HG03342 (cell line): ENCODE data around the gene C3orf22.
"Not testable (repeated sequence)": the region's sequence is repeated elsewhere in the genome, so short reads cannot be mapped to it uniquely, and the experiment has no call there.

Source experiments
- ATAC-seq: cut with Tn5 transposase; IDR thresholded peaks from one replicate; pipeline ENCODE4 v1.9.1; 2021; ENCODE audit warnings: mild to moderate bottlenecking, moderate library complexity; ENCODE audit not compliant: unreplicated experiment

Gene C3orf22, protein sequence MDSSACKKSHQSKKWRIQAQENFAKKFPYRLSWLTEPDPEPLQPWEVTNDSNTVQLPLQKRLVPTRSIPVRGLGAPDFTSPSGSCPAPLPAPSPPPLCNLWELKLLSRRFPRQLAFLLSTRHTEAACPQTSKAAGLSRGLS

DNA sequence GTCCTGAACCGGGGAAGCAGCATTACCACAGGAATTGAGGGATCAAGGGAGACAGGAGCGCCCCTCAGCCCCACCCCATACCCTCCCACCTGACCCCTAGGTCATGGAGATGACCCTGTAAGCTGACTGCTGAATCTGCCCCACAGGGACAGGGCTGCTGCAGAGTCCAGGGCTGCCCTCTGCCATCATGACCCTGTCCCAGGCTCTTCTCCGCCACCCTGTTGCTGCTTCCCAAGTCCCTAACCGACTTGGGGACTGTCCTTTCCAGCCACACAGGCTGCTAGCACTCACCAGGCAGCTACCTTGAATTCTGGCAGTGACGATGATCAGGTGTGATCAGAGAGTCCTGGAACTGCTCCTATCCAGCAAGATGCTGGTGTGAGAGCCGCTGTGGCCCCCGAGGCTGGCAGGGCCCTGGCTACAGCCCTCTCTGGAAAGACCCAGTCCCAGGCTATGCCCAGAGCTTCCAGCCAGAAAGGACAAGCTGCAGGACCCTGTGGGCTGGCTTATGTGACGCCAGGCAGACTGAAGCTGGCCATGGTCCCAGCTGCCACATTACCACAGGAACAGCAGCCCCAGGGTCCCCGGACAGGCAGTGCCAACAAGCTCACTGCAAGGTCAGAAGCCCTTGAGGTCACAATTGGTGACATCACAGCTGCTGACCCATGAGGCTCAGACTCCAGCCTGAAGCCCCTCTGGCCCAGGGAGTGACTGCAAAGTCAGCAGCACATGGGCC, at the start of gene C3orf22:
C3orf22 (minus strand) TSS at position 597 of the 736 bp plus-strand sequence. CDS start 5,542 bp downstream, outside the sequence.
- ATAC-seq: no peak

DNA sequence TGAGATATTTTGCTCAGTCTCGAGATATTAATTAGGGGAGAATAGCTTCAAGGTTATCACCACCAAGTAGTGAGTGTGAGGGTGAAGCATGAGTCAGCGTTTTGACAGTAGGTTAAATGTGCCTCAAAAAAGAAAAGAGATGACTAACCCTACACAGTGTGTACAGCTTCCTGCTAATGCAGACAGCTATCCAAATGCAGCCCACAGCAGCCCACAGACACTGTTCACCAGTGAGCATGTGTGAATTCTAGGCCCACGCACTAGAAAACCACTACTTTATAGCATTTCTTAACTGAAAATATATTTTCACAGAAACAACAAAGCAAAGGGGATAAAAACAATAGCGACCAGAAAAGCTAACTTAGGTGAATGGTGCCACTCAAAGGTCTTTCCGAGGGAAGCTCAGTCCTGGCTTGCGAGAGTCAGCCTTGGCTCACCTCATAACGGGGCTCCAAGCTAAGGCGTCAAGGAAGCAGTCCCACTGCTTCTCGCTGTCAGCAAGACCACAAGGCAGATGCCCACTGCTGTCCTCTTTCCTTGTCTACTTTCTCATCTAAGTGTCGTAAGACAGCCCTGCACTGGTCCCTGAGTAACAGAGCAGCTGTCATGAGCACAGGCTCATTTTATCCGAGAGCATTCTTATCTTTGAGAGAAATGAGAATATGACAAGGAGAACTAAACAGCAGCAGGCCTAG, 48.6 kb upstream of the C3orf22 start:
- no peak for ATAC-seq

DNA sequence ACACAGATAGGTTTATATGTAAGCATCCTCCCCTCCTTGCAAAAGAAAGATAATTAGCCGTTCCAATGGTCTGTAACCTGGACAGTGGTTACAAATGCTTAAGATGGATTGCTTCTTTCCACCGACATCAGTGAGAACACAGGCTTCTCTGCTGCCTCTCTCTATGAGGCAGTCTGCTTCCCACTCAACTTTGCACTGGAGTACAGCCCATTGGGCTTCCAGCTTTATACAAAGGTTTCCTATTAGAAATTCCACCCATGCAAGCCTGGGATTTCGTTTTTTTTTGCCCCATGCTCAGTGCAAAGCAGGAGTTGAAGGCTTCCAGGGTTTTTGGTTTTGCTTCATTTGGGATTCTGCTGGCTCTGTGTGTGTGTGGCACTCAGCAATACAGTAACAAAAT, 47.3 kb upstream of the C3orf22 start:
- no peak for ATAC-seq

DNA sequence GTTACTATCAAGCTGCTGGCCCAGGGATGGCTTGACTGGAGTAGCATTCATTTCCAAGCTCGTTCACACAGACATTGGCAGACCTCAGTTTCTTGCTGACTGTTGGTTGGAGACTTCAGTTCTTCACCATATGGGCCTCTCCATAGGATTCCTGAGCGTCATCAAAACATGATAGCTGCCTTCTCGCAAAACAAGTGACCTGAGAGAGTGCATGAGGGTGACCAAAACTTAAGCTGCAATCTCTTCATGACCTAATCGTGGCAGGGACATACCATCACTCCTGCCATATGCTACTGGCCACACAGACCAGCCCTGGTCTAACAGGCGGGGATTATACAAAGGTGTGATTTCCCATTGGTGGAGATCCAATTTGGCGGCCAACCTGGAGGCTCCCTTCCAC, 46.0 kb upstream of the C3orf22 start:
- no peak for ATAC-seq

DNA sequence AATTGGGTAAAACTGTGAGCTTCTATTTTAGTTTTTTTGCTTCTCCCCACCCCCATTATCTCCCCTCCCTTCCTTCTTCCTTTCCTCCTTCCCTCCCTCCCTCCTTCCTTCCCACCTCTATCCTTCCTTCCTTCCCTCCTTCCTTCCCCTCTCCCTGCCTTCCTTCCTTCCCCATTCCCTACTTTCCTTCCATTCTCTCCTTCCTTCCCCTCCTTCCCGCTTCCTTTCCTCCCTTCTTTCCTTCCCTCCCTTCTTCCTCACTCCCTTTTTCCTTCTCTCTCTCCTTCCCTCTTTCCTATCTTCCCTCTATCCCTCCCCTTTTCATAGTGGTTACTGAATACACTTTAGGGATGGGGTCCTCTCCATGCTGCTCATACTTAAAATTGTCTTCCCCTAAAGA, 40.4 kb upstream of the C3orf22 start:
- no peak for ATAC-seq

DNA sequence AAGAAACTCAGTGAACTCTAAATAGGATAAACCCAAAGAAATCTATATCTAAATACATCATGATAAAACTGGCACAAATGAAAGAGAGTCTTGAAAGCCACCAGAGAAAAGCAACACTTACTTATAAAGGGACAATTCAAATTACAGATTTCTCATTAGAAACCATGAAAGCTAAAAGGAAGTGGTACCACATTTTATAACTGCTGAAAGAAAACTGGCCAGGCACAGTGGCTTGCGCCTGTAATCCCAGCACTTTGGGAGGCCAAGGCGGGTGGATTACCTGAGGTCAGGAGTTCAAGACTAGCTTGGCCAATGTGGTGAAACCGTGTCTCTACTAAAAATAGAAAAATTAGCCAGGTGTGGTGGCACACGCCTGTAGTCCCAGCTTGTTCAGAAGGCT, 36.7 kb upstream of the C3orf22 start:
- ATAC-seq: not testable (repeated sequence)

DNA sequence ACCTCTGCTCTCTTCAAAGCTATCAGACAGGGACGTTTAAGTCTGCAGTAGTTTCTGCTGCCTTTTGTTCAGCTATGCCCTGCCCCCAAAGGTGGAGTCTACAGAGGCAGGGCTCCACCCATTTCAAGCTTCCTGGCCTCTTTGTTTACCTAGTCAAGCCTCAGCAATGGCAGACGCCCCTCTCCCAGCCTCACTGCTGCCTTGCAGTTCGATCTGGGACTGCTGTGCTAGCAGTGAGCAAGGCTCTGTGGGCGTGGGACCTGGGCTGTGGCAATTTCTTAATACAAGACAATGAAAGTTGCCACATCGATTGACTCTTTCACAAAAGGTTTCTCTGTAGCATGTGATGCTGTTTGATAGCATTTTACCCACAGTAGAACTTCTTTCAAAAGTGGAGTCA, 32.8 kb upstream of the C3orf22 start:
- not testable (repeated sequence) for ATAC-seq

DNA sequence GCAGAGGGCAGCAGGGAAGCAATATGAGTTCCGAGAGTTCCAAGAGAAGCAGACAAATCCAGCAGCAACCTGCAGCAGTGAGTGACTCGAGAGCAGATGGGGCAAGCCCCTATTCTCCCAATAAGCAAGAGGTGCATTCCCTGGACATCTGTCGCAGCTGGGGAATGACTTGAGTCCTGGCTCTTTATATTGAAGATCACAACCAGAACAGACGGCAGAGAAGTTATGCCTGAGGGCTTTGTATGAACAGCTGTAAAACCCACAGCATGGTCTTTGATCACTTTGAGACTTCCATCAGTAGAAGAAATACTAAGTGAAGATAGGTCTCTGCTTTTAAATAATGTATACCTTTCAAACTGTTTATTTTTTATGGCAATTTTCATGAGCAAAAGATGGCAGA, 23.6 kb upstream of the C3orf22 start:
- ATAC-seq: no peak

DNA sequence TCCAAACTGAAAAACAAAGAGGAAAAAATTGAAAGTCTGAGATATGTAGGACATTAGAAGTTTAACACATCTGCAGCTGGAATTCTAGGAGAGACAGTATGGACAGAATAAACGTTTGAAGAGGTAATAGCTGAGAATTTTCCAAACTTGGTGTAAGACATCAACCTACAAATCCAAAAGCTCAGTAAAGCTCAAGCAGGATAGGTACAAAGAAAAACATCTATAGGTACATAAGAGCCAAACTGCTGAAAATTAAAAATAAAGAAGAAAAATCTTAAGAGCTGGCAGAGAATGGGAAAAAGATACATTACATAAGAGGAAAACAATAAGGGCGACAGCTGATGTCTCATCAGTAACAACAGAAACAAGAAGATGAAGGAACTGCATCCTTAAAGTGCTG, 22.8 kb upstream of the C3orf22 start:
- no peak for ATAC-seq

DNA sequence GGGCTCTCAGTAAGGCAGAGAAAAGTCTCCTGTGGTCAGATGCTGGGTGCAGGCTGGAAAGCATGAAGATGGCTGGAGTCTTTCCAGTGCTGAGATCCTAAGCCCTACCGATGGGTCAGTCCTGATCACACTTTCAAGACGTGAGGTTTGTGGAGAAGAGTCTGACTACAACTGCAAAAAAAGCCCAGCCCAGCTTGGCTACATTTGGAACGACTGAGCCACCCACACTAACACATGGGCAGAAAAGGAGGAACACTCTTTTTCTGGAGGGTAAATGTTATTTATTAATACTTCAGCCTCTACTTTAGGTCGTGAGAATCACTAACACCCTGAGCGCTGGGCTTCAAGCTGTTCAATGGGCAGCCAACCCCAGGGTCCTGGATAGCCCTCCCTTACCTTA, 22.0 kb upstream of the C3orf22 start:
- no peak for ATAC-seq

DNA sequence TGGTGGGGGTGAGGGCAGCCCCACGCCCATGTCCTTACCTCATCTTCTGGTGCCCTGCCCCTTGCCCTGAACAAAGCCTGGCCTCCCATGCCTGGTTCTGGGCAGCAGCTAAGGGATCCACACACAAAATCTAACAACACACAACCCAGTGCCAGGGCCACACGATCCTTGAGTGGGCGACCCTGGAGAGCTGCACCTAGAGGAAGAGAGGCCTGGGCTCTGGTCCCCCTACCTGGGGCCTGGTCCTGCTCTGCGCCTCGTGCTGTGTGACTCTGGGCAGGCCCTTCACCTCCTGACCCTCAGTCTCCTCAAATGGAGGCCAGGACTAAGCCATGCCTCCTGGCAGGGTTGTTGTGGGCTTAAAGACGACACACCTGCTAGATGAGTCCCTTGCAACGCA, 20.0 kb upstream of the C3orf22 start:
- ATAC-seq: no peak

DNA sequence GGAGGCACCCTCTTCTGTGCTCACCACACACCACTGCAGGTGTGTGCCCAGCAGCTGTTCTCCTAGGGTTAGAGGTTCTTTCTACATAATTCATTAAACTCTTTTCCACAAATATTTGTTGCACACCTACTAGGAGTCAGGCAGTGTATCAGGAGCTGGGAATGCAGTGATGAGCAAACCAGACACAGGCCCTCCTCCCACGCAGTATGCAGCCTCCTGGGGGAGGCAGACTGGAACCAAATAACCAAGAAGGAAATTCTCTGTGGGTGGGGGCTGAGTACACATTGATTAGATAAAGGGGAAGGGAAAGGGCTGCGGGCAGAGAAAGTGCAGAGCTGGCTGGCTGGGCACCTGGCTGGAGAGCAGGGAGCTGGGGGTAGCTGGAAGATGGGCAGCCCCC, 18.5 kb upstream of the C3orf22 start:
- ATAC-seq: no peak

DNA sequence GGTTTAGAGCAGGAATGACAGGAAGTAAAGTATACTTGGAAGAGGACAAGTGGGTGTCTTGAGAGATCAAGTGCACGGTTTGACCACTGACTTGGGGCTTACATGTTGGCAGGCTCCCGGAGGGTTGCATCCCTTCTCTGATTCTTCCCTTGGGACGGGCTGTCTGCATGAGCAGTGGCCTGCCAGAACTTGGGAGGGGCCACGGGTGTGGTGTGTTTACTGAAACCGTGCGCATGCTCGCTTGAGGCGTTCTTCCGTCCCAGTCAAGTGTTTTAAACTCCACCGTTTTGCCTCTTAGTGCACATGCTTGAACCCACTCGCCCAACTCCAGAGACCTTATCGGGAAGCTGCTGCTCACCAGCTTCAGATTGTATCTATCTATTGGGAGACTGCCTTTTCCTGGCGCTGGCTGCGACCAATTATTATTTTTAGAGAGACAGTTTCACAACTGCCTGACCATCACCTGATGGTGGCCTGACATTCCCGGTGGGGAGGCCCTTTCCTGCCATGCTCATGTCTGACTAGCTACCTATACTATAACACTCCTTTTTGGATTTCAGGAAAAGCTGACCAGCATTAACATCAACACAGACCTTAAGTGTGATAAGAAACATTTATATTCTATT, 14.9 kb upstream of the C3orf22 start:
- ATAC-seq: no peak

DNA sequence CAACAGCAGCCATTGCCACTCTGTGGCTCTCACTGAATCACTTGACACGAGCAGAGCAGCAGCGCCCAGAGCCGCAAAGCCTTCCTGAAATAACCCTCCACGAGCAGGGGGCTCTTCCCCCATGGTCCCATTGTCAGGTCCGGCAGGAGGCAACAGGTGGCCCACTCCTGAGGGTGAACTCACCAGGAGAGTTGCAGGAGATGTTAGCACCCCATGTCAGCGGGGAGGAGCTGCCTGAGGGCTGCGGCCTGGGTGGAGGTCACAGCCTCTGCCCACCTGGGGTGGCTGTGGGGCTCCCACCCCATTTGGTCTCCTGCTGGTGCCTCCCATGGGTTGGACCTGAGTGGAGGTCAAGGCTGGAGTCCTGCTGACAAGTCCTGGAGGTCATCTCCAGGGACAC, 12.3 kb upstream of the C3orf22 start:
- no peak for ATAC-seq

DNA sequence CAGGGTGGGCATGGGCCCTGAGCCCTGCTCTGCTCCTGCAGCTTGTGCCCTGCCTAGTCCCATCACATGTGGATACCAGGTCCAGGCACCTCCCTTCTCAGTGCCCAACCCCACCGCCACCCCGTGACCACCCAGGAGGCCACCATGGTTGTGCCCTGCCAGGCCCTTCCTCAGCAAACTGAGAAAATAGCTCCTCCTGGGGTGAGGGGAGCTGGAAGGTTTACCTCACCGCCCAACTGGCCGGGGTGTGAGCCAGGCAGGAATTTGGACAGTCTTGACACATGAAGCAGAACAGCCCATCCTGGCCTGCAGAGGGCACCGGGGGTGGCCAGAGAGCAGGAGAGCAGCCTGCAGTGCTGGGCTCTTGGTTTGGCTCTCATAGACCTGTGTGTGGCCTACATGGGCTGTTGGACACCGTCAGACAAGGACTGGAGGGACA, 11.4 kb upstream of the C3orf22 start:
- no peak for ATAC-seq

DNA sequence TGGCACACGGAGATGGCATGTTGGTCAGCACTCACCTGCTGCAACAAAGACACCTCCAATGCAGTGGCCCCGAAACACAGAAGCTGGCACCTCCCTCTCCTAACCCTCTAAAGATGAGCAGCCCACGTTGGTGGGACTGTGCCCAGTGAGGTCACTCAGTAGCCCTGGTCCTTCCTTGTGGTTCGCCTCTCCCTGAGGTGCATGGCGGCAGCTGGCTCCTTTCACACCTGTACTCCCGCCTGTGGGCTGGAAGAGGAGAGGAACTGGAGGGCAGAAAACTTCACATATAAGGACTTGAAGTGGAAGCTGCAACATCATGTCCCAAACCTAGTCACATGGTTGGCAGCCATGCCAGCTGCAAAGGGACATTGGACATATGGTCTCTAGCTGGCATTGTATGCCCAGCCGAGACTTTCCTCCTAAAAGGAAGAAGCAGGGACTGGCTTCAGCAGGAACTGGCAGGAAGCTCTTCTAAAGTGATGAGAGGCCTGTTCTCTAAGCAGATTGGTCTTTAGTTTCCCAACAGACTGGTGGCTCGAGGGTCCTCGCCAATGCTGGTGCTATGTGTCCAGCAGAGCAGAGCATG, 10.8 kb upstream of the C3orf22 start:
- no peak for ATAC-seq

DNA sequence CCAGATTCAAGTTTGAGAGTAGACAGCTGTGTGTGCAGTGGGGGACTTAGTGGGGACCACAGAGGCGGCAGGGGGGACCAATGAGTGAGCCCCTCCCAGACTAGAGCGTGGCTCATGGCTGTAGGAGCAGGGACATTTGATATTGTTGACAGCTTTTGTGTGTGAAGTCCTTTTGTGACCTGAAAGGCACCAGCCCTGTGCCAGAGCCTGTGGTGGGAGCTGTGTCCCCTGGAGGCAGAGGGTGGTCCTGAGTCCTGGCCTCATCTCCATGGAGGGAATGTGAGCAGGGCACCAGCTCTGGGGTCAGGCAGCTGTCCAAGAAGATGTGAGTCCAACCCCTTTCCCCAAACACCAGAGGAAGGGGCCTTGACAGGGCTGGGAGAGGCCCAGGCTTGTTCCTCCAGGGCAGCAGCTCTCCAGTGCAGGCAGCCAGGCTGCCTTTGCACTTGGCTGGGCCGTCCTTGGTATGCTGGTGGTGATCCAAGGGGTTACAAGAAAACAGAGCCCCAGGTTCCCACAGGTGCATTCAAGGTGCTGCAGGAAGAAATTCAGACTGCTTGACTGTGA, 10.1 kb upstream of the C3orf22 start:
- no peak for ATAC-seq

DNA sequence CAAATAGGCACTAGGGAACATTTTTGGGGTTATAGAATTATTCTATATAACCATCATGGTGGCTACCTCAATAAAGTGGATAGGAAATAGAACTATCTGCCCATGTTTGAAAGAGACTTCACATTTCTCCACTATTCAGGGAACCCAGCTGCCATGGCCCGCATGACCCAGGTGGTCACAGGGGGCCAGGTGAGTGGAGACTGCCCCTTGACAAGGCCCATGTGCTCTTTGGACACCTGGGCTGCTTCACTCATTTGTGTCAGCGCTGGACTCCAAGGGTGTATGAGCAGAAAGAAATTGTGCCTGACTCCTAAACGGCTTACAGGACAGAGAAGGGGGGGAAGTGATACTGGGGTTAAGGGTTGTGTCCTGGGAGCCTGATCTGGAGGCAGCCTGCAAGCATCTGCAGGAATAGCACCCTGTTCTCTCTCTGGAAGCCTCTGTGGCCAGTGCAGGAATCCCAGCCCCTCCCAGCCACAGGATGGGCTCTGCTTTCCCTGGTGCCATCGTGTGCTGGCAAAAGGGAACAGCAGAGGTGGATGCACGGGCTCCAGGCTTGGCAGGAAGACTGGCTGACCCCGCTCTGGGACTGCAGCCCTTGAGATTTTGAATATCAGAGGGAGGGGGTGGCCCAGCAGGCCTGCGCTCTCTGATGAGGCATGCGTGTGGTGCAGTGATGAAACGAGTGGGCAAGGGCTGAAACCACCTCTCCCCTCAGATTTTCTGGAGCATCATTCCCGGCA, 9.1 kb upstream of the C3orf22 start:
- ATAC-seq: no peak

DNA sequence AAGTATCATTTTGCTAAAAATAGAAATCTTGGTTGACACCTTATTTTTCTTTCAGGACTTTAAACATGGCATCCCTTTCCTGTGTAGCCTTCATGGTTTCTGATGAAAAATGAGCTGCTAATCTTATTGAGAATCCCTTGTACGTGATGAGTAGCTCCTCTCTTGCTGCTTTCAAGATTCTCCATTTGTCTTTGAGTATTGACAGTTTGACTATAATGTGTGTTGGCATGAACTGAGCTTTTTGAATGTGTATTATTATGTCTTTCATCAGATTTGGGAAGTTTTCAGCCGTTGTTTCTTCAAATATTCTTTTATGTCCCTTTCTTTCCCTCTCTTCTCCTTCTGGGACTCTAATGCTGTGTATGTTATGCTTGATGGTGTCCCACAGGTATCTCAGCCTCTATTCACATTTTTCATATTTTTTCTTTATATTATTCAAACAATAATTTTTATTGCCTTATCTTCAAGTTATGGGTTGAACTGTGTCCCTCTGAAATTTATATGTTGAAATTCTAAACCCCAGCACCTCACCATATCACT, 4.1 kb upstream of the C3orf22 start:
- ATAC-seq: no peak

DNA sequence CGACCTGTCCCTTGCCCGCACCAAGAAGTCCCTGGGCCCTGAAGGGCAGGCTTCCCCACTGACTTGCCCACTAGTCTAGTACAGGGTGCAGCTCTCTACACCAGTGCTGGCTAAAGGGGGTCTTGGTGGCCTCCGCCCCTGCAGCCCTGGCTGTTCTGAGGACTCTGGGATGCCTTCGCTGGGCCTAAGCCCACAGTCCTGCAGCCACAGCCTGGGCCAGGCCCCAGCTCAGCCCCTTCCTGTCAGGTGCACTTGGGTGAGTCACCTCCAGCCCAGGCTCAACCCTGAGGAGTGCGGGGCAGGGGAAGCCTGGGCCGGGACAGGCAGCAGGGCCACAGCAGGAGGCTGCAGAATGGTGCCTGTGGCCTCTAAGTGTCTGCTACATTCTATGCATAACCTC, 971 bp downstream of the C3orf22 start:
- no peak for ATAC-seq
